GM19324 (cell line): ENCODE data around the gene PTPRN2.
"Not testable (repeated sequence)": the region's sequence is repeated elsewhere in the genome, so short reads cannot be mapped to it uniquely, and the experiment has no call there.

ENCODE experiments used
- ATAC-seq: cut with Tn5 transposase; IDR thresholded peaks from one replicate; pipeline ENCODE4 v1.9.1; 2021; ENCODE audit warnings: mild to moderate bottlenecking, moderate library complexity; ENCODE audit not compliant: unreplicated experiment, low FRiP score

Gene PTPRN2

GRCh38 chr7:158176561-158177173, 411.0 kb downstream of the PTPRN2 start:
- ATAC-seq: no peak

GRCh38 chr7:158175779-158176178, 411.8 kb downstream of the PTPRN2 start:
- ATAC-seq: no peak

GRCh38 chr7:158174947-158175346, 412.7 kb downstream of the PTPRN2 start:
- no peak for ATAC-seq

- no peak for ATAC-seq
These were observed 420.2 kb downstream of the PTPRN2 start for GRCh38 chr7:158167373-158167772.

- no peak for ATAC-seq
These were observed 421.0 kb downstream of the PTPRN2 start for GRCh38 chr7:158166386-158167340.

- ATAC-seq: no peak
These were observed 421.9 kb downstream of the PTPRN2 start for GRCh38 chr7:158165711-158166110.

GRCh38 chr7:158164101-158165095, 423.2 kb downstream of the PTPRN2 start:
- no peak for ATAC-seq

- ATAC-seq: no peak
These were observed 426.4 kb downstream of the PTPRN2 start for GRCh38 chr7:158161194-158161593.

- no peak for ATAC-seq
These were observed 427.4 kb downstream of the PTPRN2 start for GRCh38 chr7:158160199-158160598.

GRCh38 chr7:158157460-158157859, 430.2 kb downstream of the PTPRN2 start:
- no peak for ATAC-seq

GRCh38 chr7:158151273-158151672, 436.4 kb downstream of the PTPRN2 start:
- ATAC-seq: not testable (repeated sequence)

GRCh38 chr7:158150234-158150633, 437.4 kb downstream of the PTPRN2 start:
- no peak for ATAC-seq

- not testable (repeated sequence) for ATAC-seq
These were observed 440.2 kb downstream of the PTPRN2 start for GRCh38 chr7:158147431-158147830.

- no peak for ATAC-seq
These were observed 442.3 kb downstream of the PTPRN2 start for GRCh38 chr7:158145370-158145769.

- no peak for ATAC-seq
These were observed 444.2 kb downstream of the PTPRN2 start for GRCh38 chr7:158143196-158144120.

GRCh38 chr7:158142657-158143056, 445.0 kb downstream of the PTPRN2 start:
- ATAC-seq: no peak

- no peak for ATAC-seq
These were observed 445.7 kb downstream of the PTPRN2 start for GRCh38 chr7:158141806-158142518.

GRCh38 chr7:158141221-158141582, 446.4 kb downstream of the PTPRN2 start:
- ATAC-seq: no peak
